Anterior cingulate cortex (tissue), 58 donors: ENCODE measurements around the gene ADCY5.

ENCODE experiments used
- DNase-seq, 58 donors: peaks; one replicate each; lab custom pipeline; 2025; lab: John Stamatoyannopoulos, UW

The ADCY5 gene

DNA sequence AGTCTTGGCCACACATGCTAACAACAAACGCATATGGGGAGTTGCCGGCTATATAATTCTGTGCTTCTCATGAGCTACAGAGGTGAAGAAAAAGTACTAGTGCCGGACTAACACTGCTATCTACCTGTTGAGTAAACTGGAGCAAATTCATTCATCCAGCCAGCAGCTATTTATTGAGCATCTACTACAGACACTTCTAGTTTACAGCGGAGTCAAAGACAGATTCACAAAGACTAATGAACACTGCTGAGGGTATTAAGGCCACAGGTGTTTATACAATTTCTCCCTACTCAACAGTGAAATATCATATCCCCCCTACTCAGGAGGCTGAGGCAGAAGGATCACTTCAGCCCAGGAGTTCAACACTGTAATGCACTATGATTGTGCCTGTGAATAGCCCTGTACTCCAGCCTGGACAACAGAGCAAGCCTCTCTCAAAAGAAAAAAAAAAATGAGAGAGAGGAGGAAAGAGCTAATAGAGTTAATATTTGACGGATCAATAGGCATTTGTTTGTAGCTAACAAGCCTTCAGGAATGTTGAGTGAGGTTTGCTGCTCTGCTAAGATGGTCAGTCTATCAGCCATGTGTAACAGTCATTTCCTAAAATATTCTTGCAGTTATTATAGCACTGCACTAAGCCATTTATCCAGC lies 17.8 kb downstream of the ADCY5 start:
- DNase-seq, result no peak

- no peak for DNase-seq
Measured at GRCh38 chr3:123430266-123430665, 18.6 kb downstream of the ADCY5 start.

DNA sequence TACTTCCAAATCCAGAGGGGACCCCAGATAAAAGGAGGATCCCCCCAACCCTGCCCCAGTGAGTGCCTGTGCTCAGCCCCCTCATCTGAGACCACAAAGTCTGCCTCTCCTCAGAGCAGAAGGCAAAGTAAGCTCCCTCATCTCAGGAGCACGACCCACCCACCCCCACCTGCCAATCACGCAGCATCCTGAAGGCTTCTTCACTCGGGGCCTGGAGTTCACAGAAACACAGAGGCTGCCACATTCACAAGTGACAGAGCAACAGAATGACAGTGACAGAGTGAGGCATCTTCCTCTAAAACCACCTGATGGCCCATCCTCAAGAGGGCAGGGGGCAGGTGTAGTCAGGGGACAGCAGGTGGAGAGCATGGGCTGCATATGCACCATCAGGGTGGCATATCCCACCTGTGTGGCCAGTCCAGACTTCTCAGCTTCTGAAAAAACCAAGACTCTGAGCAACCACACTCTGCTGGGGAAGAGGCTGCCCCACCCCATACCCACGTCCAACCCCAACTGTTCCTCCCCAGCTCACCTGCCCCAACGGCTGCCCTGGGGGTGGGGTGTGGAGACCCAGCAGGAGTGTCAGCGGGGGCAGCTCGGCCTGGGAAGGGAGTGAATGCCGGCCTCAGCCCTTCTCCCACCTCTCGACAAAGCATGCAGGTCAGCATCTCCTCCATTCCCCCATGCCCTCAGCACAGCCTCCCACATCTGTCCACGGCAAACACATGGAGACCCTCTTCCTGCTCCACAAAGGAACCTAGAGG lies 19.3 kb downstream of the ADCY5 start:
- no peak for DNase-seq

DNA sequence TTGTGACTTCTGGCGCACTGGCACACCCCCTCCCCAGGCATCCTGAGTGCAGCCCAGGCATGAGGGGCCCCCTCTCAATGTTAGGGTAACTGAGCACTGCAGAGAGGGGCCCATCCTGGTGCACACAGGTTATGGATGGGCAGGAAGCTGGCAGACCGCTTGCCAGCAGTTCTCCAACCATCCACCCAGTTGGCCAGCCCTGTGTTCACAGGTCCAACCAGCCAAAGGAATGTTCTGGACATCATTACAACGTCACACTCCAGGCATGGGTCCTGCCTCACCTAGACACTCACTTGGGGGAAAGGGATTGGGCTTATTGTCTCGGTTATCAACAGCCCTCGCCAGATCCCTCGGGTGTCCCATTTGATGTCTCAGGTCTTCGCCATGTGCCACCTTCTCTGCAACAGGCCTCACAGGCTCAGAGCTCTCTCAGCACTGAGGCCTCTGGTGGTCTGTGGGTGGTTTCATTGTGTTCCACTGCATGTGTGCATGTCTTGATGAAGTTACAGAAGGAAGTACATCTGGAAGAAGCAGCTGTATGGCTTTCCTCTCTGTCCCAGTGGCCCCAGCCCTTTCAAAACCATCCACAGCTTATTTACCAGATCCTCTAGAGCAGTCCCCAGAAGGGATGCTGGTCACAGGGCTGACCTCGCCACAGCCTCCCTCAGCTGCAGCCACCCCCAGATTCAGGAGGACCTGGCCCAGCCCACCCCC lies 23.7 kb downstream of the ADCY5 start:
- DNase-seq, result peak in 4 of 58 donors; percentile 16 to 64 (median 34)

GRCh38 chr3:123424321-123424998 lies 24.4 kb downstream of the ADCY5 start:
- DNase-seq, result peak in 18 of 58 donors; percentile 22 to 80 (median 38)

DNA sequence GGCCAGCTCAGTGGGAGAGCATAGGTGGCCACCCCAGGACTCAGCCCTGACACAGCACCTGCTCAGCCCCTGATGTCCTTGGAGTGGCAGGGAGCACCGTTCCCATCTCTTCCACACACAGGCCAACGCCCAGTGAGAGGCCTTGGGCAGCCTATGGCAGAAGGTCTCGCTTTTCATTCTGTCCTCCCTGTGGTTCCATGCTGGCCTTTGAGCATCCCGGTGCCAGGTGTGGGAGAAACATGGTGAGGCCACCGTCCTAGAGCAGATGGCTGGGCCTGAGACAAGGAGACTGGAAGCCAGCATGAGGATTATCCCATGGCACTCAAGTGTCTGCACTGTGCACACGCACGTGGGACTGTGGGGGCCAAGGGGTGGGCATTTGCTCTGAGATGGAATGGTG lies 25.1 kb downstream of the ADCY5 start:
- DNase-seq, result no peak

DNA sequence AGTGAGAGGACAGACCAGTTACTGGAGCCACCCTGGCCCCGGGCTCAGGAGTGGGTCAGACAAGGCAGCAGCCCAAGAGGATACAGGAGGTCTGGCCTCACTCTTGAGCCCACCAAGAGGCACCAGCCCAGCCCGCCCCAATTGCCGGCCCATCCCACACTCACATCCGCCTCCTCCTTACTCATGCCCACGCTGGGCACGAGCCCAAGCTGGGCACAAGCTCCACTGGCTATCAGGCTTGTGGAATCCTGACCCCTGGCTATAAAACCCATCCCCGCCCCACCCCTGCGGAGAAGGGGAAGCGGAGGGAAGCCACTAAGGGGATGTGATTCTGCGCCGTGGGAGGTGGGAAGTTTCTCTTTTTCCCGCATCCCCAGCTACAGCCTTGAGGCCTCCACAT lies 25.9 kb downstream of the ADCY5 start:
- DNase-seq, result peak in 13 of 58 donors; percentile 24 to 79 (median 42)

DNA sequence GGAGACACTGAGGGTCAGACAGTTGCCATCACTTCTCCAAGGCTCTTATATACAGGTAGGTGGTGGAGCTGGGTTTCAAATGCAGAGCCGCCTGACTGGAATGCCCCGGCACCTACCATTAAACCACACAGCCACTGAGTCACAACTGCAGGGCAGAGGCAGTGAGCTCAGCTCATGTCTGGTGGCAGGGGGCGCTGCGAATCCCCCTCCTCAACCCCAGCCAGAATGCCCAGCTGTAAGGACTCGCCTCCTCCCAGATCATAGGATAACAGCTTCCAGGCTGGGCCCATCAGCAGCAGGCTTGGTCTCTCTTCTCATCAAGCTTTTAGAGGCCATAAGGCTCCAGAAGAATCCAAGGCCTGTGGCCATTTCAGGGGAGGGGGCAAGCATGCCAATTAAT lies 26.4 kb downstream of the ADCY5 start:
- no peak for DNase-seq

DNA sequence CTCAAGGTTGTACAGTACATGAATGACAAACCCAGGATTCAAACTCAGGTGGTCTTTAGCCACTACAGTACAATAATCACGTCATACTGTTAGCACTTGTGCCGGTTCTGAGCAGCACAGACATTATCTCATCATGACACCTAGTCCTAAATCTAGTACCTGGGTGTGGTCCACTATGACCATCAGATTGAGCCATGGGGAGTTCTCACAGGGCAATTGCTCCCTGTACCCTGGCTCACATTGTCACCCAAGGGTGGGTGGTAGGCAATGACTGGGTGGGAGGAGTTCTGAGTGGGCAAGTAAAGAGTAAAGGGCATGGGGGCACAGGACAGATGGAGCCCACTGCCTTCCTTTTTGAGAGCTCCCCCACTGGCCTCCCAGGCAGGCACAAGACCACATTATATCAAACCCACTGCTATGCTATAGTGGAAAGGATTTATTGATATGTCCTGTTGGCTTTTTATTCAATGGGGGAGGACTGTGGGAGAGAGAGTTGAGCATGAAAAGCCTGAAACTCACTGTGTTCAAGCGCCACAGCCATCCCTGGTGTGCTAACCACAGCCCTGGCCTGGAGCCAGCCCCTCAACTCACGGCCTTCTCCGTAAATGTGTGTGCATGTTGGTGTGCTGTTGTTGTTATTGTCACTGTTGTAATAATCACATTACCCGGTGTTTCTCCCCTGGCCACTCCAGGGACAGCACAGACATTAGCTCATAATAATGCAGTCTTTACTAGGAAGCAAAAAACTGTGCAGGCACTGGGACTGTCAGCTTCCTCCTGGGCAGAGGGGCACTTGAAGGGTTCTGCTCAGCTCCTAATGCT lies 27.3 kb downstream of the ADCY5 start:
- DNase-seq, result peak in 15 of 58 donors; percentile 22 to 77 (median 37)

DNA sequence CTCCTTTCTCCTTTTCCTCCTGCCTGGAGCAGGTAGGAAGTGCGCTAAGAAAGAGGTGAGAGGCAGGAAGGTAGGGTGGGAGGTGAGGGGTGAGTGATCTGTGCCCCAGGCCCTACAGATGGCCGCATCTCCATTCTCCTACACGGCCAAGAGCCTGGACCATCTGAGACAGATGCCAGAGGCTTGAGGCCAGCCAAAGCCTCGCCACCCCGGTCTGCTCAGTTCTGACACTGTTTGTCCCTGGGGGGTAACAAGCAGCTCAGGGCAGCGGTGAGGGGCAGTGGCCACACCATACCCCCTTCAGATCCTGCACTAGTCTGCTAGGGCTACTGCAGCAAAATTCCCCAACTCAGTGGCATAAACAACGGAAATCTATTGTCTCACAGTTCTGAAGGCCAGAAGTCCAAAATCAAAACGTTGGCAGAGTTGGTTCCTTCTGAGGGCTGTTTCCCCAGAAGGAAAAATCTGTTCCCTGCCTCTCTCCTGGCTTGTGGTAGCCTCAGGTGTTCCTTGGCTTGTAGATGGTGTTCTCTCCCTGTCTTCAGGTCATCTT lies 28.4 kb downstream of the ADCY5 start:
- DNase-seq, result peak in 2 of 58 donors; percentile 47 to 61

GRCh38 chr3:123419850-123420297 lies 29.0 kb downstream of the ADCY5 start:
- peak in 47 of 58 donors; percentile 15 to 93 (median 59) for DNase-seq

DNA sequence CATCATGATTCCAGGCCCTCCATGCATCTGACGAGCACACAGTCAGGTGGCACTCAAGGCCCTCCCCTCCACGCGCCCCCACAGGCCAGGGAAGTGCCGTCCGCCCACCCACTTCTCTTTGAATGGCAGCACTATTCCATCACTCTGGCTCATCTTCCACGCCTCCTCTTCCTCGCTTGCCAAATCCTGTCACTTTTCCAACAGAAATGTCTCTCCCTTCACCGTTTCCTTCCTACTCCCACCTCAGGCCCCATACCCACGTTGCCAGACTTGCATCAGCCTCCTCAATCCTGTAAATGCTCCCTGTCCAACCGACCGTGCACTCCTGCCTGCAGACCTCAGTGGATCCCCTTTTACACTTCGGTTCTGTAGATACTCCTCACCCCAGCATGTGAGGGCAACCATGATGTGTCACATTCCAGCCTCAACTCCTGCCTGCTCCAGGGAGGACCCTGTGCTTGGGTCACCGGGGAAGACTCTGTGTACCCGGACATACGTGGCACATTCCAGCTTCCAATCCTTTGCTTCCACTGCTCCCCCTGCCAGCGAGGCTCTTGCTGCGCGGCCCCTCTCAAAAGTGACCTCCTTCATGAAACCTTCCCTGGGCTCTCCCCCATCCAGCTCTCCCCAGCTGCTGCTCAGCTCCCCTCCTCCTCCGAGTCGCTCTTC lies 29.6 kb downstream of the ADCY5 start:
- DNase-seq, result peak in 42 of 58 donors; percentile 25 to 81 (median 52)

- no peak for DNase-seq
Measured at GRCh38 chr3:123416647-123417046, 32.2 kb downstream of the ADCY5 start.

DNA sequence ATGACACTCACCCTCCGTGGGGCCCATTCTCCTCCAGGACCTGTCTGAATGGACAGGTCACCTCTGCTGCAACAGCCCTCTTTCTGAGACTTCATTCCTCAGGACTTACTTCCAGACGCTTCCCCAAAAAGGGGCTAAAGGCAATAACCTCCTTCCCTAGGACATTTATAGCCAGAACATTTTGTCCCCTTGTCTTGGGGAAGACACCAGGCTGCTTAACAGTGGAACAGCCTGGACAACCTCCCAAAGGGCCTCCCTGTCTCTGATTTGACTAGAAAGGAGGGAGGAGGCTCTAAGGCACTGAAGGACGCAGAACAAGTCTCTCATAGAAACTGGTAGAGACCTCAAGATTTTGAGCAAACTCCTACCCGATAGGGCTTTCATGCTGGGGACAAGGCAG lies 32.7 kb downstream of the ADCY5 start:
- DNase-seq, result no peak

DNA sequence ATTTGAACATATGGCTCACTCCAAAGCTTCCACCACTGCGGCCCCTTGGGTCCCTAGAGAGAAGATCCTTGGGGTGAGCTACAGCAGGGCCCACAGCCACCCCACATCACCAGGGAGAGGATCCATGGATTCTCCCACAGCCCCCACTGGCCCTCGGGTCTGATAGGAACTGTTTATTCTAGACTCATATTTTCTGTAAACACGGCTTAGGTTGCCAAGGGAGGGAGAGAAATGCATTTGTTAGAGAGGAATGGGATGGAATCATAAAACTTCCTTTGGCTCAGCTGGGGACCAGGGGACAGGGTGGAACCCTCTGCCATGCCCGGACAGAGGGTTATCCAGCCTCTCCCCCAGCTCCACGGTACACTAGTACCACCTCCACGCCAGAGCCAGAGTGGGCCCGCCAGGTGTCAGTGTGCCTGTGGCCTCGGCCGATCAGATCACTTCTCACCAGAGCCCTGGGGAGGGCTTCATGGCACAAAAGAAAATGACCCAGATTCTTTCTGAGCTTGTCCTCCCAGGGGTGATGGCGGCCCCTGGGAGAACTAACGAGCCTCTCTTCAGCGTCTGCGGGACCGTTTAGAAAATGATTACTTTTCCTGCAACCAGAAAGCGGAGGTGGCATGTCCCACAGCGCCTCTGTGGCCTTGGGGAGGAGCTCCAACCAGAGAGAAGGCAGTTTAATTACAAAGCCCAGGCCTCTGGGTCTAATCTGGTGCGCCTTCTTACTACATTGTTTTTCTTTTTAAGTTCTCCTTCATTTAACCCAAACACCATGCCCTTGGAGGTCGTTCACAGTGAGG lies 33.7 kb downstream of the ADCY5 start:
- no peak for DNase-seq

DNA sequence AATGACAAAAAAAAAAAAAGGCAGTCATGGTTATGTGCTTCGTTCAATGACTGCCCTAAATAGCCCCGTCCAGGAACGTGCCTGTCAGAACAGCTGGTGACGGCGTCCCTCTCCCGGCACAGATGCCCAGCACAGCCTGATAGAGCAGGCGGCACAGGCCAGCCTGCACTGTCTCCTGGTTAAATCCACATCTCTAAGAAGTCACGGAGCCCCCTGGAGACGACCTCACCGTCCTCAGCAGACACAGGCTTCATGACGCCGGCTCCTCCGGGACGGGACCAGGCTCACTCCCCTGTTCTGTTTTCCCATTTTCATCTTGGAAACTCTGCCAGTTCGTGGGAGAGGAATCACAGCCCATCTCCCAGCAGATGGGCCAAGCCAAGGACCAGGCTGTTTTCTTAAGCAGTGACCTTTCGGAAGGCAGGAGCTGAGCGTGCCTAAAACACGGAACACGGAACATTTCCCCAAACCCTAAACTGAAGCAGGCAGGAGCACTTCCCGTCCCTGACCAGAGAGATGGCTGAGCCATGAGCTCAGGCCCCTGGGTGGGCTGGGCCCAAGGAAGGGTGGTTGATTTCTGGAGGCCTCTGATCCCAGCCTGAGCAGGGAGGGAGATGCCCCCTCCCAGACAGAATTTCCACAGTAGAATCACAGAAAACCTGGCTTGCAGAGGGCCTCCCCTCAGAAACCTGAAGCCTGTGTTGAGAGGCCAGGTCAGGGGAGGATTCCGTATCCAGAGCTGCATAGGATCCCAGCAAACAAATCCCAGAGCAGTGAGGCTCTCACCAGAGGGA lies 35.9 kb downstream of the ADCY5 start:
- peak in 38 of 58 donors; percentile 14 to 73 (median 36) for DNase-seq

DNA sequence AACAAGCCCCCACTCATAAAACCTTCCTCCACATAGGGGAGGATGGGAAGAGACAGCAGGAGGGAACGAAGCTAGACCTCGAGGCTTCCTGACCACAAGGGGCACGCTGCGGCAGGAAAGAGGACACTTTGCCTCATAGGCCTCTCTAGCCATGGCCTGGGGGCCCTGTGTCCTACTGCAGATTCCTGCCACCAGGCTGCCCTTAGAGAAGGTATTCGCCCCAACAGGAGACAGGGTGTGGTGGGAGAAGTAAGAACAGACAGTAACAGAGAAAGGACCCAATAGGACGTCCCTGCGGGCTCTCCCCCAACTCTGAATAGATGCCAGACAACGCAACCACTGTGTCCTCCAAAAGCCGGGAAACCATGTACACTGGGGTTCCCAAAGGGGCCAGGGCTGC lies 36.8 kb downstream of the ADCY5 start:
- peak in 3 of 58 donors; percentile 20 to 32 (median 22) for DNase-seq
